Astrocyte (in vitro differentiated cells and primary cell): ENCODE measurements around the gene ATP8B4. TPM values are rescaled to one million over a fixed set of nuclear protein-coding genes. Genes with fewer than 3 reads are reported as not detected.

ENCODE experiments used
- DNase-seq: peaks from one replicate; pipeline ENCODE4 v3.0.0-alpha.2; 2010; ENCODE audit warnings: low read depth
- FAIRE-seq: peaks from 2 replicates; lab custom pipeline; 2011; peaks lifted over from hg19 to GRCh38; lab: Jason Lieb, UNC
- H2AFZ ChIP-seq: 2 replicates; pipeline ENCODE4 v1.6.0; 2012; ENCODE audit warnings: low read depth, low read length, inconsistent platforms
- H3K27ac ChIP-seq: 2 replicates; pipeline ENCODE4 v1.5.1; 2011; ENCODE audit warnings: low read depth, low read length, inconsistent platforms
- H3K27me3 ChIP-seq: 2 replicates; pipeline ENCODE4 v1.6.0; 2011; ENCODE audit warnings: low read length, inconsistent platforms; ENCODE audit not compliant: insufficient read depth
- H3K36me3 ChIP-seq: 2 replicates; pipeline ENCODE4 v1.5.1; 2011; ENCODE audit warnings: low read length, inconsistent platforms; ENCODE audit not compliant: insufficient read depth
- H3K4me1 ChIP-seq: 2 replicates; pipeline ENCODE4 v1.5.1; 2011; ENCODE audit warnings: low read length, inconsistent platforms; ENCODE audit not compliant: insufficient read depth
- H3K4me2 ChIP-seq: 2 replicates; pipeline ENCODE4 v1.6.0; 2012; ENCODE audit warnings: low read length, inconsistent platforms
- H3K4me3 ChIP-seq: 2 replicates; pipeline ENCODE4 v1.5.1; 2011; ENCODE audit warnings: low read depth, mild to moderate bottlenecking, low read length, inconsistent platforms; ENCODE audit not compliant: insufficient read depth
- H3K79me2 ChIP-seq: 2 replicates; pipeline ENCODE4 v1.6.0; 2012; ENCODE audit warnings: mild to moderate bottlenecking, low read length, inconsistent platforms; ENCODE audit not compliant: insufficient read depth
- H3K9ac ChIP-seq: 2 replicates; pipeline ENCODE4 v1.6.0; 2012; ENCODE audit warnings: mild to moderate bottlenecking, low read length, inconsistent platforms
- H3K9me3 ChIP-seq: 2 replicates; pipeline ENCODE4 v1.5.1; 2012; ENCODE audit warnings: low read depth, mild to moderate bottlenecking, low read length, inconsistent platforms; ENCODE audit not compliant: insufficient read depth
- H4K20me1 ChIP-seq: 2 replicates; pipeline ENCODE4 v1.6.0; 2012; ENCODE audit warnings: low read length, inconsistent platforms; ENCODE audit not compliant: insufficient read depth
- H3K27ac Mint-ChIP-seq: one replicate; pipeline ENCODE4 v1.8.0; 2021; ENCODE audit warnings: mild to moderate bottlenecking, mixed read lengths; ENCODE audit not compliant: unreplicated experiment
- H3K27me3 Mint-ChIP-seq: one replicate; pipeline ENCODE4 v1.8.0; 2021; ENCODE audit warnings: low read depth, mixed read lengths; ENCODE audit not compliant: unreplicated experiment
- H3K36me3 Mint-ChIP-seq: one replicate; pipeline ENCODE4 v1.8.0; 2021; ENCODE audit warnings: low read depth, mixed read lengths; ENCODE audit not compliant: unreplicated experiment
- H3K4me1 Mint-ChIP-seq: one replicate; pipeline ENCODE4 v1.8.0; 2021; ENCODE audit warnings: low read depth, mixed read lengths; ENCODE audit not compliant: unreplicated experiment
- H3K4me3 Mint-ChIP-seq: one replicate; pipeline ENCODE4 v1.8.0; 2021; ENCODE audit warnings: mild to moderate bottlenecking, moderate library complexity, mixed read lengths; ENCODE audit not compliant: unreplicated experiment
- H3K9me3 Mint-ChIP-seq: one replicate; pipeline ENCODE4 v1.8.0; 2021; ENCODE audit warnings: mild to moderate bottlenecking, mixed read lengths; ENCODE audit not compliant: unreplicated experiment
- EZH2 ChIP-seq: IDR thresholded peaks from 2 replicates; pipeline ENCODE4 v1.6.1; 2012; ENCODE audit warnings: mild to moderate bottlenecking, low read length, inconsistent platforms; ENCODE audit not compliant: insufficient read depth
- total RNA-seq: library from RNA; stranded (reverse); gene quantifications from 2 replicates; pipeline ENCODE4 v1.2.1, GENCODE V29; 2021
- TF ChIP-seq, protein P1 (sequence below): IDR thresholded peaks from 2 replicates; pipeline ENCODE4 v1.5.1; 2011; ENCODE audit warnings: low read depth, mild to moderate bottlenecking, inconsistent platforms, low read length, moderate library complexity; ENCODE audit not compliant: insufficient read depth

Gene ATP8B4
- total RNA-seq, 1 donor from 2014 or later: 0.23 TPM

DNA sequence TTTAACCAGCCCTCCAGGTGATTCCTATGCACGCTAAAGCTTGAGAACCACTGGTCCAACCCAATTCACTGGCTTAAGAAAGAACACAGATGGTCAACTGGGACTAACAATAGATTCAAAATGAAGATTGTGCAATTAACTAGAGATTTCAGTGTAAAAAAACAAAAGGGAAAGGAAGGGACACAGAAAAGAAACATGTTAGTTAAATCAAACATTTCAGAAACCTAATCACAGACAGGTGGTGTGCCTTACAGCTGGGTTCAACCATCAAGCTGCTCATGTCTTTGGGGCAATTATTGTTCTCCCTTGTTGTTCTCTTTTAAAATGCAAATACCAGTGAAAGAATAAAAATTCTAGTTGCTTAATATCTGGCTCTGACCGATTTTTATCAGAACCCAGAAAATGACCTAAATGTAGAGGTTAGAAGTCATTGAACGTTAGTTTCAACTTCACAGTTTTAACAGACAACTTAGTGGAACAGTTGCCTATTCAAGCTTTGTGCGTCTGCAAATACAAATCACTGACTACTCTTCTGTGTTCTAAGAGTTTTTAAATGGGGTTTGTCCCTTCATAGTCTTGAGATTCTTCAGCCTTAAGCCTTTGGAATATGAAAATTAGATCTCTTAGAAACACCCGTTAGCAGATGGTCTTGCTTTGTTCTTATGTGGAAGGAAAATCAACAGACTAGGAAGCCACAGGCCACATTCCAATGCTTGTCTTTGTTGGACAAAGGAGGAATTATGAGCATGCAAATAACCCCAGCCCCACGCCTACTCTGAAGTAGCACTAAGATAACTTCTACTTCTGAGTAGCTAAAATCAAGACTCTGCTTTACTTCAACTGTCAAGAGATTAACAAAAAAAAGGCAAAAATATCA, 223.4 kb downstream of the ATP8B4 start:
- H3K4me2 ChIP-seq: no peak overlapping the region
- no peak overlapping the region for H3K27ac ChIP-seq
- H2AFZ ChIP-seq: peak overlapping the region; percentile 5
- DNase-seq: peak; percentile 91
- no peaks in the 10 kb centered on the region for H3K9me3 Mint-ChIP-seq
- H3K4me1 Mint-ChIP-seq: peaks cover 26% of the 10 kb centered on the region
- H3K9ac ChIP-seq: no peak overlapping the region
- no peaks in the 10 kb centered on the region for H3K27me3 ChIP-seq
- TF ChIP-seq, protein P1, sequence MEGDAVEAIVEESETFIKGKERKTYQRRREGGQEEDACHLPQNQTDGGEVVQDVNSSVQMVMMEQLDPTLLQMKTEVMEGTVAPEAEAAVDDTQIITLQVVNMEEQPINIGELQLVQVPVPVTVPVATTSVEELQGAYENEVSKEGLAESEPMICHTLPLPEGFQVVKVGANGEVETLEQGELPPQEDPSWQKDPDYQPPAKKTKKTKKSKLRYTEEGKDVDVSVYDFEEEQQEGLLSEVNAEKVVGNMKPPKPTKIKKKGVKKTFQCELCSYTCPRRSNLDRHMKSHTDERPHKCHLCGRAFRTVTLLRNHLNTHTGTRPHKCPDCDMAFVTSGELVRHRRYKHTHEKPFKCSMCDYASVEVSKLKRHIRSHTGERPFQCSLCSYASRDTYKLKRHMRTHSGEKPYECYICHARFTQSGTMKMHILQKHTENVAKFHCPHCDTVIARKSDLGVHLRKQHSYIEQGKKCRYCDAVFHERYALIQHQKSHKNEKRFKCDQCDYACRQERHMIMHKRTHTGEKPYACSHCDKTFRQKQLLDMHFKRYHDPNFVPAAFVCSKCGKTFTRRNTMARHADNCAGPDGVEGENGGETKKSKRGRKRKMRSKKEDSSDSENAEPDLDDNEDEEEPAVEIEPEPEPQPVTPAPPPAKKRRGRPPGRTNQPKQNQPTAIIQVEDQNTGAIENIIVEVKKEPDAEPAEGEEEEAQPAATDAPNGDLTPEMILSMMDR: no peak
- no peak for TF ChIP-seq EZH2
- H3K79me2 ChIP-seq: no peaks in the 10 kb centered on the region
- H3K4me3 ChIP-seq: no peak overlapping the region
- H3K36me3 Mint-ChIP-seq: no peaks in the 10 kb centered on the region
- H3K27me3 Mint-ChIP-seq: no peaks in the 10 kb centered on the region
- no peak overlapping the region for H3K4me3 Mint-ChIP-seq
- FAIRE-seq: peak; percentile 87
- H3K9me3 ChIP-seq: no peaks in the 10 kb centered on the region
- H3K4me1 ChIP-seq: no peaks in the 10 kb centered on the region
- H3K36me3 ChIP-seq: no peaks in the 10 kb centered on the region
- H4K20me1 ChIP-seq: no peaks in the 10 kb centered on the region
- H3K27ac Mint-ChIP-seq: peak overlapping the region; percentile 66

DNA sequence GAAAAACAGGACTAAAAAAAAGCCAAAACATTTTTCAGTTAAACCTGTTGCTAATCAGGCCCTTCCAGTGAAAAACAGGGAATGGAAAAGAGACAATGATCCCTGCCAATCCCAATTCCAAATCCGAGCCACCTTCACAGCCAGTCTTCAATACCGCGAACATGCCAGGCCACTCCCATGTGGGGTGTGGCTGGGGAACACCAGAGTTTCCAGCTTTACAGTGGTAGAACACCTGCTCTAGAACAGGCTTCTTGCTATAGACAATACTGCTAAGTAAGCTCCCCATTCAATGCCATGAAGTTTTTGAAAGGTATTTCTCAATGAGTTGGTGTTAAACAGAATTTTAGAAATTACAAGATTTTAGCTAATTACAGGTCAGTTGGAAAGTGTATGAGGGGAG, 228.3 kb downstream of the ATP8B4 start:
- Histone ChIP-seq H3K9ac (no peak overlapping the region), H3K27me3 (no peaks in the 10 kb centered on the region), H4K20me1 (no peaks in the 10 kb centered on the region), H2AFZ (no peak overlapping the region), H3K4me2 (no peak overlapping the region), H3K4me3 (no peak overlapping the region), H3K9me3 (no peaks in the 10 kb centered on the region), H3K36me3 (no peaks in the 10 kb centered on the region), H3K4me1 (no peaks in the 10 kb centered on the region), H3K27ac (no peak overlapping the region), H3K79me2 (no peaks in the 10 kb centered on the region)
- DNase-seq: no peak
- H3K27me3 Mint-ChIP-seq: no peaks in the 10 kb centered on the region
- H3K4me1 Mint-ChIP-seq: peaks cover 6% of the 10 kb centered on the region
- no peak for FAIRE-seq
- no peak overlapping the region for H3K4me3 Mint-ChIP-seq
- TF ChIP-seq EZH2: no peak
- TF ChIP-seq, protein P1: no peak
- no peak overlapping the region for H3K27ac Mint-ChIP-seq
- H3K9me3 Mint-ChIP-seq: no peaks in the 10 kb centered on the region
- no peaks in the 10 kb centered on the region for H3K36me3 Mint-ChIP-seq

DNA sequence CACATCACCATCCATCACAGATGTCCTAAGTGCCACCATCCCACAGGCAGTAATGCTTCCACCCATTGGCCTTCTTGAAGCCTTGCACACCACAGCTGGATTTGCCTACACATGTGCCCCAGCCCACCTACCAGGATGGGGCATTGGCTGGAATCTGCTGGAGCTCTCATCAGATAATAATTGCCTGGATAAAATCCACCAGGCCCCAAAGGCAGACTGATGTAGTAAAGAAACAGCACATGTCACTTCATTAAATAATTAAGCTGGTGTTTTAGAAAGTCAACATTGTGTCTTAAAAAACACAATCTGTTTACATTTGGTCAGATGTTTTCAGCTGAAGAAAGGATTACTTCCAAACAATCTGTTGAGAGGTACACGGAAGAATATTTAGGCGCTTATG, 229.5 kb downstream of the ATP8B4 start:
- no peak overlapping the region for H3K9ac ChIP-seq
- Mint-ChIP-seq H3K27me3 (peaks cover 2% of the 10 kb centered on the region), H3K27ac (no peak overlapping the region), H3K4me1 (no peaks in the 10 kb centered on the region), H3K4me3 (no peak overlapping the region), H3K36me3 (no peaks in the 10 kb centered on the region), H3K9me3 (peaks cover 4% of the 10 kb centered on the region)
- H2AFZ ChIP-seq: no peak overlapping the region
- FAIRE-seq: no peak
- no peak overlapping the region for H3K4me3 ChIP-seq
- H4K20me1 ChIP-seq: no peaks in the 10 kb centered on the region
- no peaks in the 10 kb centered on the region for H3K4me1 ChIP-seq
- no peaks in the 10 kb centered on the region for H3K79me2 ChIP-seq
- no peak overlapping the region for H3K27ac ChIP-seq
- H3K9me3 ChIP-seq: no peaks in the 10 kb centered on the region
- no peaks in the 10 kb centered on the region for H3K27me3 ChIP-seq
- no peaks in the 10 kb centered on the region for H3K36me3 ChIP-seq
- DNase-seq: no peak
- TF ChIP-seq, protein P1: no peak
- TF ChIP-seq EZH2: no peak
- no peak overlapping the region for H3K4me2 ChIP-seq
